ENCODE data around the gene ZCCHC3.
A peak's percentile ranks its signal among the peaks of the same experiment; 100 is the strongest.

Gene ZCCHC3

GRCh38 chr20:286508-286907 lies 10.9 kb upstream of the ZCCHC3 start:
- no peak for DNase-seq

GRCh38 chr20:288956-289692 lies 8.2 kb upstream of the ZCCHC3 start:
- DNase-seq: no peak

- no peak for DNase-seq
Measured at GRCh38 chr20:289693-290083, 7.7 kb upstream of the ZCCHC3 start.

DNA sequence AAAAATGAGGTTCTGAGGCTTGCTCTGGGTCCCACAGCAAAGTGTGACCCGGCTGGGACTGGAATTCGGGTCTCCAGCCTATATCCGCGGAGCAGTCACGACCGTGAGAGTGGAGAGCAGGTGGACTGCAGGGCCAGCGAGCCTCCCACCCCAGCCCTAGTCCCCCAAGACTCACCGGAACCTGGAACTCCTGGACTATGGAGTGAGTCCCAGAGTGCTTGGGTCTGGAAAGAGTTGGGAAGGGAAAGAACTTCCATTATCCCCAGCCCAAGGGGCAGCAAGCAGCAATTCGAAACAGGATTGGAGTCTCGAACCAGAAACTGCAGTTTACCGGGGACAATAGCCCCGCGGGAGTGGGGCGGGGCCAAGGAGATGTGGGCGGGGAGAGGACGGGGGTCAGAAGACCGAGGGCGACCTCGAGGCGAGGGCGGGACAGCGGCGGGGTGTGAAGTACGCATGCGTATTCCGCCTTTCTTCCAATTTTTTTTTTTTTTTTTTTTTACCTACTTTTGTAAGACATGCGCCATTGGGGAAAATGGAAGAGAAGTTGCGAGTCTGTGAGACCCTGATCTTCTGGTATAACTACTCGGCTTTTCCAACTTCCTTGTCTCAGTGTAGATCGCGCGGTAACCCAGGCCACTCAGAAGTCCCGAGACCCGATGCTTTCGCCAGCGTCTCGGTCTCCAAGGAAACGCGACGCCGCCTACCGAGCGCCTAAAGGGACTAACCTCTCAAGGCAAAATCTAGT lies 7.1 kb upstream of the ZCCHC3 start, which contains the start of gene C20orf96:
C20orf96 (minus strand) TSS at position 667 of the 748 bp plus-strand sequence; CDS start at position 527, 140 bp downstream.
- DNase-seq: peak; percentile 58

- DNase-seq: no peak
Measured at GRCh38 chr20:294602-295001, 2.8 kb upstream of the ZCCHC3 start.

DNA sequence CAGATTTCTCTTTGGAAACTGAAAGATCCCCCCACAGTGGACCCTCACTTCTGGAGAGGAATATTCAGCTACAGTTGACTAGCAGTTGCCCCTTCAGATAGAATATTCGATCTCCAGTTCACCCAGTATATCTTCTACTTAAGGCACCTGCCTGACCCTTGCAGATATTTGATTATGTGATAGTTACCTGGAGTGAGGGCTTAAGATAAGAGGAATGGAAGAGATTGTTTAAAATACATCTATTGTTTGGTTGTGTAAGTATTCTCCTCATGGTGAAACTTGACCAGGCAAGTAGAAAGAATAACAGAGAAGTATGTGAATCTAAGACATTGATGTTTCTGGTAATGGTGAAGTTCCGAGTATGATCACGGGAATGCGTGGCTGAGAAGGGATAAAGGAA lies 1.6 kb upstream of the ZCCHC3 start:
- DNase-seq: no peak

DNA sequence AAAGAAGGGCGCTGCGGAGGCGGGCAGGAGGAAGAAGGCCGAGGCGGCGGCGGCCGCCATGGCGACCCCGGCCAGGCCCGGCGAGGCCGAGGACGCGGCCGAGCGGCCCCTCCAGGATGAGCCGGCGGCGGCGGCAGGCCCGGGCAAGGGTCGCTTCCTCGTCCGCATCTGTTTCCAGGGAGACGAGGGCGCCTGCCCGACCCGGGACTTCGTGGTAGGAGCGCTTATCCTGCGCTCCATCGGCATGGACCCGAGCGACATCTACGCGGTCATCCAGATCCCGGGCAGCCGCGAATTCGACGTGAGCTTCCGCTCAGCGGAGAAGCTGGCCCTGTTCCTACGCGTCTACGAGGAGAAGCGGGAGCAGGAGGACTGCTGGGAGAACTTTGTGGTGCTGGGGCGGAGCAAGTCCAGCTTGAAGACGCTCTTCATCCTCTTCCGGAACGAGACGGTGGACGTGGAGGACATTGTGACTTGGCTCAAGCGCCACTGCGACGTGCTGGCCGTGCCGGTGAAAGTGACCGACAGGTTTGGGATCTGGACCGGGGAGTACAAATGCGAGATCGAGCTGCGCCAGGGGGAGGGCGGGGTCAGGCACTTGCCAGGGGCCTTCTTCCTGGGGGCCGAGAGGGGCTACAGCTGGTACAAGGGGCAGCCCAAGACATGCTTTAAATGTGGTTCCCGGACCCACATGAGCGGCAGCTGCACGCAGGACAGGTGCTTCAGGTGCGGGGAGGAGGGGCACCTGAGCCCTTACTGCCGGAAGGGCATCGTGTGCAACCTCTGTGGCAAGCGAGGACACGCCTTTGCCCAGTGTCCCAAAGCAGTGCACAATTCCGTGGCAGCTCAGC lies 780 bp downstream of the ZCCHC3 start:
- DNase-seq: peak; percentile 18

DNA sequence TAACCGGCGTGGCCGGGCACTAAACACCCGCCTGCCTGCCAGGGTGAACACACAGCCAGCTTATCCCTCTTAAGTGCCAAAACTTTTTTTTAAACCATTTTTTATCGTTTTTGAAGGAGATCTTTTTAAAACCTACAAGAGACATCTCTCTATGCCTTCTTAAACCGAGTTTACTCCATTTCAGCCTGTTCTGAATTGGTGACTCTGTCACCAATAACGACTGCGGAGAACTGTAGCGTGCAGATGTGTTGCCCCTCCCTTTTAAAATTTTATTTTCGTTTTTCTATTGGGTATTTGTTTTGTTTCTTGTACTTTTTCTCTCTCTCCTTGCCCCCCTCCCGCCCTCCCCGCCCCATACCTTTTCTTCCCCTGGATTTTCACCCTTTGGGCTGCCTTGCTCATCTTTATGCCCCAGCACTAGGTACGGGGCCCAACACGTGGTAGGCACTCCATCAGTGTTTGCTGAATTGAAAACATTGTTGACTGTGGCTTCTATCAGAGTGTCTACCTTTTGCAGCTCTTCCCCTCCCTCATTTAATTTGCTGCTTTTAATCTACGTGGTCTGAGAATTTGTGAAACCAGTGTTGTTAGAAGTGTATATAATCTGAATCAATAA lies 1.5 kb downstream of the ZCCHC3 start:
- DNase-seq: no peak

GRCh38 chr20:300345-300990 lies 3.1 kb downstream of the ZCCHC3 start:
- DNase-seq: no peak

- no peak for DNase-seq
Measured at GRCh38 chr20:301886-302848, 4.8 kb downstream of the ZCCHC3 start.

- no peak for DNase-seq
Measured at GRCh38 chr20:305745-306144, 8.4 kb downstream of the ZCCHC3 start.

DNA sequence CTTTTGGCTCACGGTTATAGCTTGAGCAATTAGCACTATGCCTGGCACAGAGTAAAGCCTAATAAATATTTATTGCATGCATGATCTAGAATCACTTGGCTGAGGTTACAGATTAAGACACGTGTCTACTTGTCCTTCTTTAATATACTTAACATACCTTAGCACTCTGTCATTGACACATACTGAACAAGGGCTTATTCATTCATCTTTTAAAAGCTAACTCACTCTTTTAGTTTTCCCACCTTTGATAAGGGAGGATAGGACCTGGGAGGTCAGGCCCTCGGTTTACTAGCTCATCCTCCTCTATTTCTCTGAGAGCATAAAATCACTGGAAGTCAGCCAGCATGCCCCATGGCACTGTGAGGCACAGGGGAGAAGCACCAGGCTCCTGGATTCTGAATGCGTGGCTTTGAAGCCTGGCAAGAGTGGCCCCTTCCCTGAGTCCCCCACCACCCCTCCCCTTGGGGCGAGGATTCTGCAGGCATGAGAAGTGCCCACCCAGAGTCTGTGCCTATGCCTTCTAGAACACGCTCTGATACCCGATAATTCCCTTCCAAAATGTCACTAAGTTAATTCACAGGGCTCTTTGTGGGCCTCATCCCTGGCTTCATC lies 11.2 kb downstream of the ZCCHC3 start:
- DNase-seq: no peak

DNA sequence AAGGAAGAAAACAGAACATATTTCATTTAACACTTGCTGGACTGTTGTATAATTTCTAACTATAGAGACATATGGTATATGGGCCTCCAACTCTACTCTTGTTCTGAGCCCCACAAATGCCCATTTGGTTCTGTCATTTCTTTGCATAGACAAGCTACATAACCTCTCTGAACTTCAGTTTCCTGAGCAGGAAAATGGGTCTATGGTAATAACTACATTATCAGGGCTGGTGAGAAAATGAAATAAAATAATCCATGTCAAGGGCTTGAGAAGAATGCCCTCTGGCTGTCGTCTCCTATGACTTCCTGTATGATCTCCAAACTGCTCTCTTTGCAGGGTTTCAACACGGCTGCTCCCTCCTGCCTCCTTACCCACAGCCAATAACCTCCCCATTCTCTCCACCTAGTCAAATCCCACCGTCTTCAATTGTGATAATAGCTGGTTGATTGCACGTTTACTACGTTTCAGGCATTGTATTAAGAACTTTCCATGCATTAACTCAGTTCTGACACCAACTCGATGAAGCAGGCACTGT lies 12.0 kb downstream of the ZCCHC3 start:
- DNase-seq: no peak

DNA sequence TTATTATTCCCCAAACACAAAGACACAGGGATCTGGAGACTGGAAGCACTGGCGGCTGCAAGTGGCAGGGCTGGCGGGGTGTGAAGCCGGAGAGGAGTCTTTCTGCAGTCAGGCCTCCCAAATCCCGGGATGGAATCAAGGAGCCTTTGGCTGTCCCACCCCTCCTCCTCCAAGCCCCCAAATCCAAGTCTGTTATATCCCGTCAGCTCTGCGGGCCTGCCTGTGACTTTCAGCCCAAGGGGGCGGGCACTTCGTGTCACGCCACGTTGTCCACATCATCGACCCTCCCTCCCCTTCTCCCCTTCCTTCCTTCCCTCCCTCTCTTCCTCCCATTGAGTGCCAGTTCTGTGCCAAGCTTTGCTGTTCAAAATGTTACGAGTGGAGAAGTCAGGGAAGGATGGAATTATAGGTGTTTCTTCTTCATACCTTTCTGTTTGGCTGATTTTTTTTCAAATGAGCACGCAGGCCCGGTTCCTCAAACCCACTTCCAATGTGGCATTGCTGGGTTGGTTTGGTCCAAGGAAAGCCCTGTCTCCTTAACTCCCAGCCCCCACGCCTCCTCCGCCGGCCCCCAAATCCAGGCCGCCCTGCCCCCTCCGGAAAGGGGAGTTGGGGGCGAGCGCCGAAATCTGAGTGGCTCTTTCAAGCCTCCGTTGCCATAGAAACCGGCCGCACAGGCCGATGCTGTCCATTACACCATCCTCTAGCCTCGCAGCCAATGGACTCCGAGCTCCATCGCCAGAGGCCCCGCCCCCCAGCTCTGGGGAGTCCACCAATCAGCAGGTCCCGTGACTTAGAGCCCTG lies 12.7 kb downstream of the ZCCHC3 start:
- DNase-seq: peak; percentile 98

DNA sequence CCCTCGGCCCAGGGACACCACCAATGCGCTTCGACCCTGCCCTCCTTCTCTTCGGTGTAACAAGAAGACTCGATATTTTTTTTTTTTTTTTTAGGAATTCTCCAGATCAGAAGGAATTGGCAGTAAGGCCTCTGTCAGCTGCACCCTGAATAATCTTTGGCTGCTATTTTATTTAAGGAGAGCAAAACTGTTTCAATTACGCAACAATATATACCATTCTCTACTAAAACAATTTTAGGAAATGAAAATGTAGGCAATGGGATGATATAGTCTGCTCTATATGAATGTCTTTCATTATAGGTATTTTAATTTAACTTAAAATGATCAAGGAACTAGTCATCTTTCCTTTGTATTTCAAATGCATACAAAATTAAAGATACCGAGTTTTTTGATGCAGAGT lies 13.3 kb downstream of the ZCCHC3 start:
- DNase-seq: no peak

DNA sequence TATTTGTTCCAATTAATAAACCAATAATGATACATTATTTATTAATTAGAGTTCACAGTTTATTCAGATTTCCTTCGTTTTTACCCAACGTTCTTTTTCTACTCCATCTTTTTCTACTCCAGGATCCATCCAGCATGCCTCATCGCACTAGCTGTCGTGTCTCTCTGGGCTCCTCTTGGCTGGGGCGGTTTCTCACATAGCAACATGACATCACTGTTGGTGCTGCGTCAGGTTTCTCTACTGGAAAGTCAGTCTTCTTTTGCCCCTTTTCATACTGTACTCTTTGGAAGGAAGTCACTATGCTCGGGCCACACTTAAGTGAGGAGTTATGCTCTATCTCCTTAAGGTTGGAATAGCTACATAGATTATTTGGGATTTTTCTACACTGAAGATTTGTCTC lies 14.2 kb downstream of the ZCCHC3 start:
- no peak for DNase-seq

- no peak for DNase-seq
Measured at GRCh38 chr20:312067-312466, 14.7 kb downstream of the ZCCHC3 start.

DNA sequence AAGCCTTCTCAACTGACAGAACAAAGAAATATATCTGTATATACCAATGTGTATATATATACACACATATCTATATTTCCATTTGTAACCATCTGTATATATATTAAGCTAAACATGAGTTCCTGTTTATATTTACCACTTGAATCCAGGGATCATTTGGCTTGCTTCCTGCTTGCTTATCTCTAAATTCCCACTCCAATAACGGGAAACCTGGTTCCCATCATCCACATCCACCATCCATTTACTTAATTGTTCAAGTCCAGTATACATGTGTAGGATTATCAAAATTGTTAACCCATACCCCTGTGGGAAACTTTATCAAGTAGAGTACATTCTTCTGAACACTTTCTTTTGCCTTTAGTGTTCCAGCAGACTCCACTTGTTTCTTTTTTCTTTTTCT lies 15.5 kb downstream of the ZCCHC3 start:
- DNase-seq: no peak

GRCh38 chr20:313402-313801 lies 16.0 kb downstream of the ZCCHC3 start:
- DNase-seq: no peak

- no peak for DNase-seq
Measured at GRCh38 chr20:313948-314347, 16.6 kb downstream of the ZCCHC3 start.

Measured in NCI-H524 treated with DMSO at 0.1 percent for 48 hours (cell line).